NK-92 (cell line): ENCODE data around the gene NOL4L.

Experiments
- DNase-seq: peaks from one replicate; lab custom pipeline; 2025; ENCODE audit not compliant: unreplicated experiment; lab: John Stamatoyannopoulos, UW

The NOL4L gene

DNA sequence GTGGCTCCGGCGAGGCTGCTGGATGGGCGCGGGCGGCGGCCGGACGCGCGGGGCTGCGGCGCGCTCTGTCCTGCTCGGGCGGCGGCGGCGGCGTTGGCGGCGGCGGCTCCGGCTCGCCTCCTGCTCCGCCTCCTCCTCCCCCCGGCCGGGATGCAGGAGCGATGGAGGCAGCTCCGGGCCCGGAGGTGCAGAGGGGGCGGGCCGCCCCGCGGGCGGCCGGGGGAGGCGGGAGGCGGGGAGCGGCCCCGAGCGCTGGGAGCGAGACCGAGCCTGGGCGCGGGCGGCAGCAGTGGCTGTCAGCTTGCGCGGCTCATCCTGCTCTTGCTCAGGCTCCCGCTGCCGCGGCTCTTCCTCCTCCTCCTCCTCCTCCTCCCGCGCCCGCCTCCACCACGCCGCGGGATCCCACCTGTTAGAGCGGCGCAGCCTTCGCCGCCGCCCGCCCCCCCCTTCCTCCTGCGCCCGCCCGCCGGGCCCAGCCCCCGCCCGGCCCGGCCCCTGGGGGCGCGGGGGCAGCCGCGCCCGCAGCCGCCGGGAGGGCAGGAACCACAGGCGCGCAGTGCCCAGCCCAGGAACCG lies at the start of gene NOL4L:
NOL4L (minus strand) TSS at position 323 of the 575 bp plus-strand sequence. CDS start 443 bp downstream, outside the sequence.
- DNase-seq, result no peak

DNA sequence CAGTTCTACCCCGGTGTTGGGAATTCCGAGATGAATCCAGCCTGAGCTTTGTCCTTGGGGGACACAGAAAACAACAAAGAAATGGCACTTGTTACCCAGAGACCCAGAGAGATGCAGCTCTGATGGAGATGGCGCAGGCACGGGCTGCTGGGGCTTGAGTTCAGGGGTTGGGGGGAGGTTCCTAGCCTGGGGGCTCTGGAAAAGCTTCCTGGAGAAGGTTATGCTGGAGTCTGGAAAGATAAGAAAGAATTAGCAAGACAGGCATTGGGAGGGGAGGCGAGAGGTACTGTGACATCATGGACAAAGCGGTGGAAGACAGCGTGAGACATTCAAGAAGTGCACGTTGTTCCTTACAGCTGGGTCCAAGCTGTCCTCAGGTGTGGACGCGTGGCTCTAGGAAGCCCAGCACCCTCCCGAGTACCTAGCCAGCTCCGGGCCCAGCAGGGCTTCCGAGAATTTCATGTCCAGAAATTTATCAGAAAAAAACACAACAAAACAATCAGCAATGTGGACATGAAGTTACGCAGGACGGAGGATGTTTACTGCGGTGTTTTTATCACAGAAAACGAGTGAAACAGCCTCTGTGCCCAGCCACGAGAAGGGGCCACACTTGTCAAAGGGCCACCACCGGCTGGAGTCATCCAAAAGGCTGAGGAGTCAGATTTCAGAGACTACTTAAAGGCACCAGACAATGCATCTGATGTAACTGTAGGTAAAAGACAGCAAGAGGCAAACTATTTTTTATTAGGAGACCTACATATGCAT lies 49.1 kb upstream of the NOL4L start:
- no peak for DNase-seq

DNA sequence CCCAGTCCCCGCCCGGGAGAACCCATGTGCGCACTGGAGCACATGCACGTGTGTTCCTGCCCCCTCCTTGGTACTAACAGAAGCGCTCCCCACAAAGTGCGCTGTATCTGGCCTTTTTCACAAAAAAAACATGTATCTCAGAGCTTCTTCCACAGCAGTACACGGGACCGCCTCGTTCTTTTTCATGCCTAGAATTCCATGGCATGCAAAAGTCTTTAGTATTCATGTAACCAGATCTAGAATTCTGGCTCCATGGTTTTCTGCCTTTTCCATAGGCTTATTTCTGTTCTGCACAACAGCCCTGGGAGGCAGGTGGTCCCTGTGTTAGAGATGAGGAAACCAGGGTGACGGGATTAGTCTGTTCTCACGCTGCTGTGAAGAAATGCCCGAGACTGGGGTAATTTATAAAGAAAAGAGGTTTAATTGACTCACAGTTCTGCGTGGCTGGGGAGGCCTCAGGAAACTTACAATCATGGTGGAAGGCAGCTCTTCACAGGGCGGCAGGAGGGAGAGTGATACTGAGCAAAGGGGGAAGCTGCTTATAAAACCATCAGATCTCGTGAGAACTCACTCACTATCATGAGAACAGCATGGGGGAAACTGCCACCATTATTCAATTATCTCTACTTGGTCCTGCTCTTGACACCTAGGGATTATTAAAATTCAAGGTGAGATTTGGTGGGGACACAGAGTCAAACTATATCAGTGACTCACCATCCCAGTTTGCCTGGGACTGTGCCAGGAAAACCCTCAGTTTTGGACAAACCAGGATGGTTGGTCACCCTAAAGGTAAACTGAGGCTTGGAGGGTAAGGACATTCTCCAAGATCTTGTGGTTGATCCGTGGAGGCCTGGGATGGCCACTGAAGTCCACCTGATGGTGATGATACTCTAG lies 47.6 kb upstream of the NOL4L start:
- DNase-seq, result no peak

DNA sequence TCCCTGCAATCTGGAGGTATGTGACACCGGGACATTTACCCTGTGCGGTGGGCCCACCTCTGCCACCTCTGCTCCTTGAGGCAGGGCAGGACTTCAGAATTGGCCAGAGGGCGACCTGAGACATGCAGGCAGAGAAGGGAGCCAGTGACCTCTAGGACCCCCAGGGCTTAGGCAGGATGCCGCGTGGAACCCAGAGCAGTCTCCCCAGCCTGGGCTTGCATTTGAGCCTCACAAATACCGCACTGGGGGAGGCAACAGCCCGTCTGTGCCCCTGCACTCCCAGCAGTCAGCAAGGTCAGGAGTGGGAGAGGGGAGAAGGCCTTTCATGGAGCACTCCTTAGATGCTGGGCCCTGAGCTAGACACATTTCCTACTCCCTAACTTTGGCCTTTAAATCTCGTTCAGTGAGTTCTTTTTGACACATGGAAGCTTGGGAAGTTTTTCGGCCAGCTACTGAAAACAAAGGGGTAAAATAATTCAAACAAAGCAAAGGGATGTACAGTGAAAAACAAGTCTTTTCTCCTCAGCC lies 46.9 kb upstream of the NOL4L start:
- DNase-seq, result no peak

DNA sequence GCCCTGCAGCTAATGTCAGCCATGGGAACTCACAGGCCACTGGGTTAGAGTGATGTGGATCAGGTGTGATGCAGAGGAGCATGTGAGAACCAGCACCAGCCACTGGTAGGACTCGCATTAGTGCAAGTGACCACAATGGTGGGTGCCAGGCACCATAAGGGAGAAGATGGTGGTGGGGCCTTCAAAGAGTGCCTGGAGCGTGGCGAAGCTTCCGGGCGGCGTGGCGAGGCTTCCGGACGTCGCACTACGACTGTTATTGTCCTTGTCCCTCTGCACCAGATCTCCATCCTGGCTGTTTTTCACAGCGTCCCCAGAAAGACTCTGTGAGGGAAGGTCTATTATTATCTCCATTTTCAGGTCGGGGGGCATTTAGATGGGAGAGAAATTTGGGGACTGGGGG lies 44.7 kb upstream of the NOL4L start:
- DNase-seq, result no peak

- DNase-seq, result no peak
These were observed 43.9 kb upstream of the NOL4L start for GRCh38 chr20:32628960-32629530.

- no peak for DNase-seq
These were observed 41.9 kb upstream of the NOL4L start for GRCh38 chr20:32626859-32627636.

DNA sequence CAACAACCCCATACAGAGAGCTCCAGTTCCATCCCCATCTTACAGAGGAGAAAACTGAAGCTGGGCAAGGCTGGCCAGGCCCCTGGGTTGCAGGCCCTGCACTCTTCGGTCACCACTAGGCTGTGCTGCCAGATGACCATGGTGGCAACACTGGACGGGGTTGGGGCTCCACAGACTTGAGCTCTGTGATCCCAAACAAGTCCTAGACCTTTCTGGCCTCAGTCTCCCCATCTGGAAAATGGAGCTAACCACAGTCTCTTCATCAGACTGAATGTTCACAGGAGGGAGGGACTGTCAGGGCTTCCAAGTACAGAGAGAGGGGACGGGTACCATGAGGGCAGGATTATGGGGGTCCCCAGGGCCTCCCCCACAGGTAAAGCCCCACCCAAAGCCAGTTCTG lies 41.3 kb upstream of the NOL4L start:
- DNase-seq, result no peak

DNA sequence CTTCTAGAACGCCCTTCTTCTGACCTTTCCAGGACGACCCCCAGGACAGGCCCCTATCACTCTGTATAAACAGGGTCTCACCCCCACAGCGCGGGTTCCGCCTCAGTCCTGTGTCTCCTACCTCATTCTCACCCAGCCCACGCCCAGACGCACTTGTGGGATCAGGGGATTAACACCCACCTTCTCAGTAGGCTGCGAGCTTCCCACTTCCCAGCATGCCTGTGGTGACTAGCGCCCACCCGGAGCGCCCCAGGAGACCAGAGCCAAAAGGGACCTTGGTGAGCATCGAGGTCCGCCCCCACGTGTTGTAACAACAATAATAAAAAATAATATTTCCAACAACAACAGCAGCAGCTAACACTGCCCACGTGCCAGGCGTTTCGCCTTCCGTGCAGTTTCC lies 40.9 kb upstream of the NOL4L start:
- DNase-seq, result no peak

DNA sequence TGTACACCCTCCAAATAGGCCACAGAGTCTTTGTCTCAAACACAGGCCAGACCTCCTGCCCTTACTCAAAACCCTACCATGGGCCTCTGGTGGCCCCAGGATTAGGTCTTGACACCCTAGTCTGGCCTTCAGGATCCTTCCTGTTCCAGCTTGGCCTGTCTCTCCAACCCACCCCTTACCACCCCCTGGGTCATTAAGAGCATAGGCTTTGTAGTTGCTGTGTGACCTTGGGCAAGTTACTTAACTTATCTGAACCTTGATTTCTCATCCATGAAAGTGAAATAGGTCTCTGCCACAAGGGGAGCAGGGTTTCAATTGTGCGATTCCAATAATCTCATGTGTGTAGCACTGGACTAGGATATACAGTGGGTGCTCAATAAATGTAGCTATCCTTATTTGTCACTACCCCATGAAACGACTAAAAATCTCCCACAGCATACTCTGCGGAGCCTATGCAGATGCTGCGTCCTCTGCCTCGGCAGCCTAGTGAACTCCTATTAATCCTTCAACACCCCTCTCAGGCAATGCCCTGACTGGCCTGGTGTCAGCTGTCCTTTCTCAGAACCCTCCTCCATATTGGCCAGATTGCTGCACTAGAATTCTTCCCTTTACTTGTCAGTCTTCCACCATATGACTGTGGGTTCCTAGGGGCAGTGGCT lies 39.7 kb upstream of the NOL4L start:
- DNase-seq, result no peak

- no peak for DNase-seq
These were observed 38.6 kb upstream of the NOL4L start for GRCh38 chr20:32623667-32624157.

GRCh38 chr20:32622585-32623468 lies 37.7 kb upstream of the NOL4L start:
- no peak for DNase-seq

DNA sequence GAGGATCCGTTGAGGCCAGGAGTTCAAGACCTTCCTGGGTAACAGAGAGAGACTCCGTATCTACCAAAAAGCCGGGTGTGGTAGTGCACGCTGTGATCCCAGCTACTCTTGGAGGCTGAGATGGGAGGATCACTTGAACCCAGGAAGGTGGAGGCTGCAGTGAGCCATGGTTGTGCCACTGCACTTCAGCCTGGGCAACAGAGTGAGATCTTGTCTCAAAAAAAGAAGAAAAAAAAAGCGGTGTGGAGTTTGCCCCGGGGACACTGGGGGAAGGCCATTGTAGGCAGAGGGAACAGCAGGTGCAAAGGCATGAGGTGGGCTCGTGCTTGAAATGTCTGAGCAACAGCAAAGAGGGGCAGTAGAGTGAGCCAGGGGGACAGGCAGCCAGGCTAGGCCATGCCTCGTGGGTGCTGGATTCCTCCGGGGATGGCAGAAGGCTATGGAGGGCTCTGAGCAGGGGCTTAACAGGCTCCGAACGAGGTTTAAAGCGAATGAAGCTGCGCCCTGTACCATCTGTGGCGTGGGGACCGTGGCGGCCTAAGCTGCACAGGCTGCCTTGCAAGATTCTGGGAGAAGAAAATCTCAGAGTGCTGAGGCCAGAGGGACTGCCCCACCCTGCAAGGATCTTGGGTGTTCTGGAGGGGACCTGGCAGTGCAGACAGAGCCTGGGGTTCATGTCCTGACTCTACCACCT lies 36.9 kb upstream of the NOL4L start:
- no peak for DNase-seq

DNA sequence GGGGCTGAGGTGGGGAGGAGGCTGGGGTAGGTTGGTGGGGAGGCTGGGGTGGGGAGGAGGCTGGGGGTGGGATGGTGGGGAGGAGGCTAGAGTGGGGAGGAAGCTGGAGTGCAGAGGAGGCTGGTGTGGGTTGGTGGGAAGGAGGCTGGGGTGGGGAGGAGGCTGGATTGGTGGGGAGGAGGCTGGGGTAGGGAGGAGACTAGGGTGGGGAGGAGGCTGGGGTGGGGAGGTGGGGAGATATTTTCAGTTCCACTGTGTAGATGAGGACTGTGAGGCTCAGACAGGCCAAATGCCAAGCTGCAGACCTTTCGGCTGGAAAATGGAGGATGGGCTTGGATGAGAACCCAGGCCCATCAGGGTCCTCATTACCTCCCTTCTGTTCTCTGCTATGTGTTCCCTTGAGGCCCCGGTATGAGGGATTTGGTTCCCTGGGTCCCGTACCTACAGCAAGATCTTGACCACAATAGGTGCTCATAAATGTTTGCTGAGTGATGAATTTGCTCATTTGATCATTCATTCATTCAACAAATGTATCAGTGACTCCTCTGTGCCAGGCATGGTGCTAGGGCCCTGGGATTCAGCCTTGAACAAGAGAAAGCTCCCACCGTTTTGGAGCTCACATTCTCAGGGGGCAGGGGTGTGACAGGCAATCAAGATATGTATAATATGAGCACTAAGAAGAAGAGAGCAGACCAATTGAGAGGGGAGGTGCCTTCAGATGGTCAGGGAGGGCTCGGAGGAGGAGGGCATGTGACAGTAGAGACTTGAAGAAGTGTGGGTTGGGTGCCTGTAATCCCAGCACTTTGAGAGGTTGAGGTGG lies 36.1 kb upstream of the NOL4L start:
- no peak for DNase-seq

GRCh38 chr20:32619586-32619985 lies 34.5 kb upstream of the NOL4L start:
- no peak for DNase-seq

DNA sequence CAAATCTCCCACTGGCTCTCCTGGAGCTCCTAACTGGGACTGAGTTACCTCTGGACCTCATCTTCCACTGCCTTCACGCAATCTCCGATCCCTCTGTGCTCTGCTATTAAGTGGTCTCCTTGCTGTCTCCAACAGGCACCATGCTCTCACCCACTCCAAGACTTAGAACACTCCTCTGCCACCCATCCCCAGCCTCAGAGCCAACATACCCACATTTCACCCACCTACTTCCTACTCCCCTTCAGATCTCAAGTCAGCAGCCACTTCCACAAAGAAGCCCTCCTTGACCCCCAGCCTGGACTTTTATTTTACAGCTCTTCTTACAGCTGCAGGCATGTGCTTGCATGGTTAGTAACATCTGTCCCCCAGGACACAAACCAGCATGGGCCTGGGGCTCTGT lies 29.6 kb upstream of the NOL4L start:
- no peak for DNase-seq

GRCh38 chr20:32614303-32614702 lies 29.2 kb upstream of the NOL4L start:
- DNase-seq, result no peak
